Activated CD8-positive, alpha-beta T cell treated with anti-CD3 and anti-CD28 coated beads for 36 hours (primary cell): Measurements from ENCODE around the gene BEAN1. TPM values are rescaled to one million over a fixed set of nuclear protein-coding genes. Genes with fewer than 3 reads are reported as not detected.

Source experiments
- ATAC-seq: fragments of 200-7000 bp; cut with Tn5 transposase; one replicate; pipeline ENCODE4 v1.10.0; 2021; ENCODE audit warnings: mild to moderate bottlenecking, moderate library complexity
- CTCF ChIA-PET: fragments of 350-600 bp; sonication (Branson Sonifier 250); formaldehyde crosslinking; loops from one replicate; lab custom pipeline; 2021; ENCODE audit warnings: antibody characterized with exemption; lab: Charles Lee
- POLR2A ChIA-PET: fragments of 350-600 bp; sonication (Branson Sonifier 250); formaldehyde crosslinking; loops from one replicate; lab custom pipeline; 2021; ENCODE audit warnings: antibody characterized with exemption; lab: Charles Lee
- DNase-seq: peaks from one replicate; pipeline ENCODE4 v3.0.0-alpha.2; 2020
- H3K27ac Mint-ChIP-seq: one replicate; pipeline ENCODE4 v1.8.0; 2021; ENCODE audit warnings: mild to moderate bottlenecking, mixed read lengths
- H3K27me3 Mint-ChIP-seq: one replicate; pipeline ENCODE4 v1.8.0; 2021; ENCODE audit warnings: mixed read lengths
- H3K36me3 Mint-ChIP-seq: one replicate; pipeline ENCODE4 v1.8.0; 2021; ENCODE audit warnings: low read depth, mixed read lengths
- H3K4me1 Mint-ChIP-seq: one replicate; pipeline ENCODE4 v1.8.0; 2021; ENCODE audit warnings: low read depth, mixed read lengths
- H3K4me3 Mint-ChIP-seq: one replicate; pipeline ENCODE4 v1.8.0; 2021; ENCODE audit warnings: mild to moderate bottlenecking, moderate library complexity, mixed read lengths
- H3K9me3 Mint-ChIP-seq: one replicate; pipeline ENCODE4 v1.8.0; 2021; ENCODE audit warnings: mixed read lengths
- CTCF ChIP-seq: fragments of 200-600 bp; IDR thresholded peaks from one replicate; pipeline ENCODE4 v1.8.0; 2022; ENCODE audit warnings: antibody characterized with exemption, mild to moderate bottlenecking
- intact Hi-C: fragments of 100-400 bp; cut with micrococcal nuclease; formaldehyde crosslinking; loops from one replicate; pipeline ENCODE4 v1.10.0; 2022
- total RNA-seq, 2 experiments: library from RNA; stranded (reverse); gene quantifications; one replicate each; pipeline ENCODE4 v1.2.3, GENCODE V29; 2021

The BEAN1 gene
- total RNA-seq, 2 experiments from 2014 or later = not detected

DNA sequence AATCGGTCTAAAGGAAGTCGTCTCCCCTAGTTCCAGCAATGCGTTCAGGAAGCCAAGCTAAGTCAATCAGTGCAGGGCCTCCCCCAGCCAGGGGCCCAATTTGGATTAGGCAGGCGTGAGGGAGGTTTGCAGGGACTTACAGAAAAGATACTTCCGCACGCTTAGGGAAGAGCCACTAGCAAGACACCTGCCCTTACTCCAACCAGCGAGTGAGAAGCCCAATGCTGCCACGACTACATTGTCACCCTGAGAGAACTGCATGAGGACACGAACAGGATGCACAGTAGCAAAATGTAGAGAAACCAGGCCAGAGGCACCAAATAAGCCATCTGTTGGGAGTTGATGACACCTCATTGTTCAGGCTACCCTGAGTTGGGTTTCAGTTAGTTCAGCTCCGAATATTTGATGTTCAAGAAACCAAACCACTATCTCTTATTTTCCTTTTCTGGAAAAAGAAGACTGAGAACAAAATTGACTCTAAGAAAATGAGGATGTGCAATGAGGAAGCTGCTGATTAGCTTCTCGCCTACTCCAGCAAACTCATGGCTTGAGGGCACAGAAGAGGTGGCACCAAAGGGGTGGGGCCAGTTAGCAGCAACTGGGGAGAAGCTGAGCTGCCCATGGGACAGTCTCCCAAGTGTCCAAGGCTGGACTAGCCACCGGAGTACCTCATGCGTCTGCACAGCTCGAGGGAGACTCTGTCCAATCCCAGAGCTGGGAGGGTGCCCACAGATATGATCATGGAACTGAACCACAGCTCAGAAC, 93.5 kb downstream of the BEAN1 start:
- TF ChIP-seq CTCF = no peak
- Mint-ChIP-seq H3K27ac (peak overlapping the region; percentile 88), H3K36me3 (no peaks in the 10 kb centered on the region), H3K4me3 (no peak overlapping the region), H3K27me3 (no peaks in the 10 kb centered on the region), H3K9me3 (no peaks in the 10 kb centered on the region), H3K4me1 (peaks cover 88% of the 10 kb centered on the region)
- POLR2A ChIA-PET = interaction anchor here (1.3 to 9.4 kb wide), 3 partner anchors 30 to 96 kb away, joined by 3 to 78 read pairs (median 4); partner anchors contain the start of genes CKLF and TK2
- no peak for ATAC-seq
- intact Hi-C loops = no loop called here
- CTCF ChIA-PET = interaction anchor here (0.9 to 6.0 kb wide), 7 partner anchors 32 to 131 kb away, joined by 3 to 41 read pairs (median 4); partner anchors contain the start of genes CKLF and TK2
- no peak for DNase-seq

- Mint-ChIP-seq H3K4me1 (peaks cover 83% of the 10 kb centered on the region), H3K36me3 (no peaks in the 10 kb centered on the region), H3K27ac (peak overlapping the region; percentile 88), H3K27me3 (no peaks in the 10 kb centered on the region), H3K4me3 (peak overlapping the region; percentile 42), H3K9me3 (no peaks in the 10 kb centered on the region)
- ChIA-PET POLR2A (interaction anchor here (1.3 to 9.4 kb wide), 4 partner anchors 30 to 96 kb away, joined by 3 to 78 read pairs (median 6); partner anchors contain the start of genes CKLF, CMTM3 and TK2), CTCF (interaction anchor here (1.4 to 6.0 kb wide), 9 partner anchors 10 to 352 kb away, joined by 4 to 41 read pairs (median 7); partner anchors contain the start of genes CKLF and TK2)
- intact Hi-C loops = no loop called here
- no peak for TF ChIP-seq CTCF
- ATAC-seq (no peak), DNase-seq (no peak)
These were observed 94.2 kb downstream of the BEAN1 start for GRCh38 chr16:66521252-66521713.

DNA sequence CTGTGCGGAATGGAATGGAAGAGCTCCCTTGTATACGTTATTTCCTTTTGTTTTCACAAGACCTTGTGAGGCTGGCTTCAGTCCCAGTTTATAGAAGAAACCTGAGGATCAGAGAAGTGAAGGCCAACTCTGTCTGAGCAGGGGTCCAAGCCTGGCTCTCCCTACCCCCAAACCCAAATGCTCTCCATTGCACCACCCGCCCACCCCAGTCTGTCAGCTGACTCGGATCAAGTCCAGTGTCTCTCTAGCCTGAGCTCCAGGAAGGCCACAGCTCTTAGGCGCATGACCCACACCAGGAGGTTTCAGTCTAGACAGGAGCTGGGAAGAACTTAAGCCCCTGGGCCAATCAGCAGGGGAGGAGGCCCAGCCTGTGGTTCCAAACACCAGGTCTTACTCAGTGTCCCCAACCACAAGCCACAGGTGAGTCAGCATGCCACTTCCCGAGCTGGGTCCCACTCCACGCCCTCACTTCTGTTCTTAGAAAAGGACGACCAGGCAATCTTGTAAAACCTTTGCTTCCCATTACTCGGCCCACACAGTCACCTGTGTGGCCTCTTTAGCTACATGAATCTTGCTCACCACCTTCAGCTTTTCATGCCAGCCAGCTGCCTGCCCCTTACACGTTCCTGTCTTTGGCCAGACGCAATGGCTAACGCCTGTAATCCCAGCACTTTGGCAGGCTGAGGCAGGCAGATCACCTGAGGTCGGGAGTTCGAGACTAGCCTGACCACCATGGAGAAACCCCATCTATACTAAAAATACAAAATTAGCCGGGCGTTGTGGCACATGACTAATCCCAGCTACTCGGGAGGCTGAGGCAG, 95.1 kb downstream of the BEAN1 start:
- POLR2A ChIA-PET = interaction anchor here (0.7 to 9.4 kb wide), 6 partner anchors 8 to 82 kb away, joined by 3 to 78 read pairs (median 4); partner anchors contain the start of genes CKLF, CMTM3 and TK2
- Mint-ChIP-seq H3K4me3 (peak overlapping the region; percentile 42), H3K27ac (peak overlapping the region; percentile 88), H3K9me3 (no peaks in the 10 kb centered on the region), H3K4me1 (peaks cover 74% of the 10 kb centered on the region), H3K27me3 (no peaks in the 10 kb centered on the region), H3K36me3 (no peaks in the 10 kb centered on the region)
- no peak for TF ChIP-seq CTCF
- CTCF ChIA-PET = interaction anchor here (0.6 to 6.0 kb wide), 14 partner anchors 9 to 351 kb away, joined by 3 to 41 read pairs (median 5); partner anchors contain the start of genes CKLF and TK2
- peak; percentile 82 for ATAC-seq
- DNase-seq = peak; percentile 98
- intact Hi-C loops = no loop called here

GRCh38 chr16:66522816-66523590, 95.9 kb downstream of the BEAN1 start:
- Mint-ChIP-seq H3K36me3 (no peaks in the 10 kb centered on the region), H3K27ac (peak overlapping the region; percentile 88), H3K9me3 (no peaks in the 10 kb centered on the region), H3K4me3 (peak overlapping the region; percentile 53), H3K4me1 (peaks cover 68% of the 10 kb centered on the region), H3K27me3 (no peaks in the 10 kb centered on the region)
- ChIA-PET CTCF (interaction anchor here (0.9 to 6.0 kb wide), 12 partner anchors 8 to 350 kb away, joined by 3 to 41 read pairs (median 6); partner anchors contain the start of genes CKLF and TK2), POLR2A (interaction anchor here (1.1 to 9.4 kb wide), 5 partner anchors 17 to 81 kb away, joined by 3 to 78 read pairs (median 4); partner anchors contain the start of genes CKLF, CMTM3 and TK2)
- ATAC-seq = no peak
- intact Hi-C loops = no loop called here
- no peak for DNase-seq
- TF ChIP-seq CTCF = no peak
